Keratinocyte (primary cell): ENCODE measurements around the gene ITGB3.

Experiments
- EZH2 ChIP-seq: IDR thresholded peaks from one replicate; pipeline ENCODE4 v1.6.1; 2012; ENCODE audit warnings: inconsistent platforms, mild to moderate bottlenecking, low read length, moderate library complexity
- TF ChIP-seq, protein P1 (sequence below), 3 experiments: IDR thresholded peaks in 1 of 3; conservative IDR thresholded peaks in 1 of 3; optimal IDR thresholded peaks in 1 of 3; 2 replicates in 2 of 3; 3 replicates in 1 of 3; pipeline versions ENCODE3 to v1.5.1; 2011; ENCODE audit warnings: low read length in 3 of 3, mild to moderate bottlenecking in 3 of 3, moderate library complexity in 2 of 3, control low read depth in 1 of 3, inconsistent platforms in 1 of 3; ENCODE audit not compliant: insufficient read depth in 2 of 3; ENCODE audit errors: extremely low read depth in 1 of 3

GRCh38 chr17:47250855-47251254 is 2.8 kb upstream of the ITGB3 start:
- TF ChIP-seq, protein P1, sequence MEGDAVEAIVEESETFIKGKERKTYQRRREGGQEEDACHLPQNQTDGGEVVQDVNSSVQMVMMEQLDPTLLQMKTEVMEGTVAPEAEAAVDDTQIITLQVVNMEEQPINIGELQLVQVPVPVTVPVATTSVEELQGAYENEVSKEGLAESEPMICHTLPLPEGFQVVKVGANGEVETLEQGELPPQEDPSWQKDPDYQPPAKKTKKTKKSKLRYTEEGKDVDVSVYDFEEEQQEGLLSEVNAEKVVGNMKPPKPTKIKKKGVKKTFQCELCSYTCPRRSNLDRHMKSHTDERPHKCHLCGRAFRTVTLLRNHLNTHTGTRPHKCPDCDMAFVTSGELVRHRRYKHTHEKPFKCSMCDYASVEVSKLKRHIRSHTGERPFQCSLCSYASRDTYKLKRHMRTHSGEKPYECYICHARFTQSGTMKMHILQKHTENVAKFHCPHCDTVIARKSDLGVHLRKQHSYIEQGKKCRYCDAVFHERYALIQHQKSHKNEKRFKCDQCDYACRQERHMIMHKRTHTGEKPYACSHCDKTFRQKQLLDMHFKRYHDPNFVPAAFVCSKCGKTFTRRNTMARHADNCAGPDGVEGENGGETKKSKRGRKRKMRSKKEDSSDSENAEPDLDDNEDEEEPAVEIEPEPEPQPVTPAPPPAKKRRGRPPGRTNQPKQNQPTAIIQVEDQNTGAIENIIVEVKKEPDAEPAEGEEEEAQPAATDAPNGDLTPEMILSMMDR (optimal IDR thresholded peaks at IDR 0.05 in 1 of 3, IDR thresholded peaks at IDR 0.05 in 1 of 3, conservative IDR thresholded peaks at IDR 0.05 in 1 of 3; ENCODE audit: extremely low read depth in 1 of 3, insufficient read depth in 2 of 3, low read length in 3 of 3): no peak
- no peak for TF ChIP-seq EZH2
